GM23338 (cell line): ENCODE data around the gene UGT2A3. TPM values are rescaled to one million over a fixed set of nuclear protein-coding genes. Genes with fewer than 3 reads are reported as not detected.

Experiments used
- ATAC-seq: fragments of 200-7000 bp; cut with Tn5 transposase; 3 replicates; pipeline ENCODE4 v1.9.1; 2020
- DNase-seq: peaks from one replicate; pipeline ENCODE4 v3.0.0-alpha.2; 2015; ENCODE audit warnings: low spot score
- H2AFZ ChIP-seq: fragments of 200-600 bp; sonication (generic); 2 replicates; pipeline ENCODE4 v1.8.0; 2016; ENCODE audit warnings: antibody characterized with exemption, mild to moderate bottlenecking, moderate library complexity
- H3F3A ChIP-seq: fragments of 200-600 bp; sonication (generic); replicated peaks from 2 replicates; pipeline ENCODE4 v1.8.0; 2017; ENCODE audit warnings: antibody characterized with exemption, mixed run types, low read depth
- H3K27ac ChIP-seq: fragments of 200-600 bp; sonication (generic); 2 replicates; pipeline ENCODE4 v1.6.1; 2016; ENCODE audit warnings: low read depth
- H3K27me3 ChIP-seq: fragments of 200-600 bp; sonication (generic); 2 replicates; pipeline ENCODE4 v1.8.0; 2016; ENCODE audit warnings: mild to moderate bottlenecking, mixed run types, moderate library complexity; ENCODE audit not compliant: insufficient read depth
- H3K36me3 ChIP-seq: fragments of 200-600 bp; sonication (generic); 2 replicates; pipeline ENCODE4 v1.8.0; 2016; ENCODE audit warnings: mild to moderate bottlenecking; ENCODE audit not compliant: insufficient read depth
- H3K4me1 ChIP-seq: fragments of 200-600 bp; sonication (generic); 2 replicates; pipeline ENCODE4 v1.8.0; 2016; ENCODE audit warnings: mild to moderate bottlenecking, moderate library complexity; ENCODE audit not compliant: insufficient read depth
- H3K4me2 ChIP-seq: fragments of 200-600 bp; sonication (generic); 2 replicates; pipeline ENCODE4 v1.7.1; 2017; ENCODE audit warnings: mixed run types
- H3K4me3 ChIP-seq: fragments of 200-600 bp; sonication (generic); 2 replicates; pipeline ENCODE4 v1.6.1; 2016; ENCODE audit warnings: mixed run types
- H3K79me2 ChIP-seq: fragments of 200-600 bp; sonication (generic); replicated peaks from 2 replicates; pipeline ENCODE4 v1.8.0; 2017; ENCODE audit warnings: mild to moderate bottlenecking; ENCODE audit not compliant: insufficient read depth
- H3K9me2 ChIP-seq: fragments of 200-600 bp; sonication (generic); 2 replicates; pipeline ENCODE4 v1.8.0; 2017; ENCODE audit not compliant: insufficient read depth
- H4K20me1 ChIP-seq: fragments of 200-600 bp; sonication (generic); replicated peaks from 2 replicates; pipeline ENCODE4 v1.8.0; 2017; ENCODE audit warnings: mild to moderate bottlenecking; ENCODE audit not compliant: insufficient read depth
- H3K27ac Mint-ChIP-seq: 2 replicates; pipeline ENCODE4 v1.8.0; 2020; ENCODE audit warnings: inconsistent platforms, mild to moderate bottlenecking, moderate library complexity, mixed read lengths
- H3K27me3 Mint-ChIP-seq: 3 replicates; pipeline ENCODE4 v1.8.0; 2022; ENCODE audit warnings: low read depth, mild to moderate bottlenecking, moderate library complexity, mixed read lengths, inconsistent platforms; ENCODE audit not compliant: insufficient read depth, poor library complexity
- H3K36me3 Mint-ChIP-seq: 3 replicates; pipeline ENCODE4 v1.8.0; 2021; ENCODE audit warnings: low read depth, mild to moderate bottlenecking, inconsistent platforms, moderate library complexity, mixed read lengths
- H3K4me1 Mint-ChIP-seq: 3 replicates; pipeline ENCODE4 v1.8.0; 2020; ENCODE audit warnings: mild to moderate bottlenecking, inconsistent platforms, mixed read lengths
- H3K4me3 Mint-ChIP-seq: 3 replicates; pipeline ENCODE4 v1.8.0; 2021; ENCODE audit warnings: moderate library complexity, mild to moderate bottlenecking, inconsistent platforms, mixed read lengths
- H3K9me3 Mint-ChIP-seq: 3 replicates; pipeline ENCODE4 v1.8.0; 2020; ENCODE audit warnings: moderate library complexity, mild to moderate bottlenecking, inconsistent platforms, mixed read lengths
- CREB1 ChIP-seq: fragments of 250-450 bp; sonication (Bioruptor Pico); IDR thresholded peaks from 2 replicates; pipeline ENCODE4 v1.5.0; 2020; ENCODE audit warnings: low read depth, mild to moderate bottlenecking, moderate library complexity
- EZH2 ChIP-seq: fragments of 200-600 bp; sonication (generic); IDR thresholded peaks from one replicate; pipeline ENCODE4 v1.8.0; 2017; ENCODE audit warnings: antibody characterized with exemption, mild to moderate bottlenecking, low read depth; ENCODE audit not compliant: unreplicated experiment
- EZH2phosphoT487 ChIP-seq: fragments of 200-600 bp; sonication (generic); IDR thresholded peaks from one replicate; pipeline ENCODE4 v1.8.1; 2018; ENCODE audit warnings: antibody characterized with exemption; ENCODE audit not compliant: unreplicated experiment
- JUNB ChIP-seq: IDR thresholded peaks from one replicate; pipeline ENCODE4 v1.6.1; 2016; ENCODE audit warnings: antibody characterized with exemption; ENCODE audit not compliant: unreplicated experiment
- NANOG ChIP-seq: IDR thresholded peaks from 2 replicates; pipeline ENCODE4 v1.6.1; 2016; ENCODE audit warnings: antibody characterized with exemption, borderline replicate concordance
- POLR2AphosphoS5 ChIP-seq: IDR thresholded peaks from 2 replicates; pipeline ENCODE4 v1.6.1; 2016; ENCODE audit warnings: antibody characterized with exemption, low read depth
- STAT1 ChIP-seq: IDR thresholded peaks from one replicate; pipeline ENCODE4 v1.6.1; 2016; ENCODE audit warnings: antibody characterized with exemption; ENCODE audit not compliant: unreplicated experiment
- ZNF114 ChIP-seq: fragments of 250-450 bp; sonication (Bioruptor Pico); IDR thresholded peaks from 2 replicates; pipeline ENCODE4 v1.5.0; 2020; ENCODE audit warnings: mild to moderate bottlenecking, moderate library complexity
- ZNF331 ChIP-seq: fragments of 250-450 bp; sonication (Bioruptor Pico); IDR thresholded peaks from 2 replicates; pipeline ENCODE4 v1.5.0; 2020; ENCODE audit warnings: low read depth, mild to moderate bottlenecking, moderate library complexity
- polyA plus RNA-seq: library from polyadenylated mRNA; unstranded; fragments of >200 nt; fragmentation: Nextera tagmentation; extraction: Ambion mirVana; gene quantifications from 2 replicates; pipeline ENCODE4 v1.2.1, GENCODE V29; 2016
- total RNA-seq: library from RNA; depleted of rRNA; stranded (reverse); fragments of >200 nt; shearing (Covaris generic); gene quantifications from 2 replicates; pipeline ENCODE4 v1.2.3, GENCODE V29; 2014
- TF ChIP-seq, protein P1 (sequence below), 2 experiments: fragments of 200-600 bp in 1 of 2; sonication (generic) in 1 of 2; conservative IDR thresholded peaks; 2 replicates each; pipeline versions ENCODE4 v1.5.1 to v1.6.1; 2016 to 2017; ENCODE audit warnings: antibody characterized with exemption in 2 of 2, low read depth in 2 of 2, mild to moderate bottlenecking in 2 of 2, moderate library complexity in 1 of 2
- TF ChIP-seq, protein P2 (sequence below): IDR thresholded peaks from one replicate; pipeline ENCODE4 v1.6.1; 2018; ENCODE audit warnings: antibody characterized with exemption; ENCODE audit not compliant: unreplicated experiment
- TF ChIP-seq, protein P3 (sequence below): IDR thresholded peaks from 2 replicates; pipeline ENCODE4 v1.6.1; 2016; ENCODE audit warnings: antibody characterized with exemption
- TF ChIP-seq, protein P4 (sequence below): fragments of 250-450 bp; sonication (Bioruptor Pico); IDR thresholded peaks from 2 replicates; pipeline ENCODE4 v1.5.0; 2020; ENCODE audit warnings: mild to moderate bottlenecking, moderate library complexity

The UGT2A3 gene
- total and polyA plus RNA-seq, 2 experiments from 2014 or later = not detected

DNA sequence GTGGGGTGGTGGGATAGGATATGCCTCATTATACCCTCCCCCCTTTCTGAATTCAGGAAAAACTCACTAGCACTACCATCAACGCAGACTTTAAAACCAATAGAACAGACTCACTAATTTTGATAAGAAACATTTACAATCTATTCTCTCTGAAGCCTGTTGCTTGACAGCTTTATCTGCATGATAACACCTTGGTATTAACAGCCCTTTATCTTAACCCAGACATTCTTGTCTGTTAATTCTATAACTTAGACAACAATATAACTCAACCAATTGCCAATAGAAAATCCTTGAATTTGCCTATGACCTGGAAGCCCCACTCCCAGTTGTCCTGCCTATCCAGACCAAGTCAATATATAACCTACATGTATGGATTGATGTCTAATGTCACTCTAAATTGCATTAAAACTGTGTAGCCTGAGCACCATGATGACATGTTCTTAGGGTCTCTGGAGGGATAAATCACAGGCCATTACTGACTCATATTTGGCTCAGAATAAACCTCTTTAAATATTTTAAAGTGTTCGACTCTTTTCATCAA, 1.5 kb upstream of the UGT2A3 start:
- Histone ChIP-seq H2AFZ (no peak overlapping the region), H3K79me2 (no peaks in the 10 kb centered on the region), H3F3A (no peaks in the 10 kb centered on the region), H3K27me3 (no peaks in the 10 kb centered on the region), H4K20me1 (no peaks in the 10 kb centered on the region), H3K4me1 (no peaks in the 10 kb centered on the region), H3K36me3 (no peaks in the 10 kb centered on the region; the same call in 1 of the 2 replicates), H3K4me2 (no peak overlapping the region), H3K27ac (no peak overlapping the region), H3K4me3 (no peak overlapping the region), H3K9me2 (no peaks in the 10 kb centered on the region)
- H3K27me3 Mint-ChIP-seq = no peaks in the 10 kb centered on the region
- peaks cover 8% of the 10 kb centered on the region for H3K4me1 Mint-ChIP-seq
- H3K27ac Mint-ChIP-seq = 0 out of 2 replicates have a peak overlapping the region, but pooled peaks have one; percentile 28
- TF ChIP-seq, protein P1, sequence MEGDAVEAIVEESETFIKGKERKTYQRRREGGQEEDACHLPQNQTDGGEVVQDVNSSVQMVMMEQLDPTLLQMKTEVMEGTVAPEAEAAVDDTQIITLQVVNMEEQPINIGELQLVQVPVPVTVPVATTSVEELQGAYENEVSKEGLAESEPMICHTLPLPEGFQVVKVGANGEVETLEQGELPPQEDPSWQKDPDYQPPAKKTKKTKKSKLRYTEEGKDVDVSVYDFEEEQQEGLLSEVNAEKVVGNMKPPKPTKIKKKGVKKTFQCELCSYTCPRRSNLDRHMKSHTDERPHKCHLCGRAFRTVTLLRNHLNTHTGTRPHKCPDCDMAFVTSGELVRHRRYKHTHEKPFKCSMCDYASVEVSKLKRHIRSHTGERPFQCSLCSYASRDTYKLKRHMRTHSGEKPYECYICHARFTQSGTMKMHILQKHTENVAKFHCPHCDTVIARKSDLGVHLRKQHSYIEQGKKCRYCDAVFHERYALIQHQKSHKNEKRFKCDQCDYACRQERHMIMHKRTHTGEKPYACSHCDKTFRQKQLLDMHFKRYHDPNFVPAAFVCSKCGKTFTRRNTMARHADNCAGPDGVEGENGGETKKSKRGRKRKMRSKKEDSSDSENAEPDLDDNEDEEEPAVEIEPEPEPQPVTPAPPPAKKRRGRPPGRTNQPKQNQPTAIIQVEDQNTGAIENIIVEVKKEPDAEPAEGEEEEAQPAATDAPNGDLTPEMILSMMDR (conservative IDR thresholded peaks at IDR 0.05; ENCODE audit: low read depth in 2 of 2) = no peak
- TF ChIP-seq, protein P2, sequence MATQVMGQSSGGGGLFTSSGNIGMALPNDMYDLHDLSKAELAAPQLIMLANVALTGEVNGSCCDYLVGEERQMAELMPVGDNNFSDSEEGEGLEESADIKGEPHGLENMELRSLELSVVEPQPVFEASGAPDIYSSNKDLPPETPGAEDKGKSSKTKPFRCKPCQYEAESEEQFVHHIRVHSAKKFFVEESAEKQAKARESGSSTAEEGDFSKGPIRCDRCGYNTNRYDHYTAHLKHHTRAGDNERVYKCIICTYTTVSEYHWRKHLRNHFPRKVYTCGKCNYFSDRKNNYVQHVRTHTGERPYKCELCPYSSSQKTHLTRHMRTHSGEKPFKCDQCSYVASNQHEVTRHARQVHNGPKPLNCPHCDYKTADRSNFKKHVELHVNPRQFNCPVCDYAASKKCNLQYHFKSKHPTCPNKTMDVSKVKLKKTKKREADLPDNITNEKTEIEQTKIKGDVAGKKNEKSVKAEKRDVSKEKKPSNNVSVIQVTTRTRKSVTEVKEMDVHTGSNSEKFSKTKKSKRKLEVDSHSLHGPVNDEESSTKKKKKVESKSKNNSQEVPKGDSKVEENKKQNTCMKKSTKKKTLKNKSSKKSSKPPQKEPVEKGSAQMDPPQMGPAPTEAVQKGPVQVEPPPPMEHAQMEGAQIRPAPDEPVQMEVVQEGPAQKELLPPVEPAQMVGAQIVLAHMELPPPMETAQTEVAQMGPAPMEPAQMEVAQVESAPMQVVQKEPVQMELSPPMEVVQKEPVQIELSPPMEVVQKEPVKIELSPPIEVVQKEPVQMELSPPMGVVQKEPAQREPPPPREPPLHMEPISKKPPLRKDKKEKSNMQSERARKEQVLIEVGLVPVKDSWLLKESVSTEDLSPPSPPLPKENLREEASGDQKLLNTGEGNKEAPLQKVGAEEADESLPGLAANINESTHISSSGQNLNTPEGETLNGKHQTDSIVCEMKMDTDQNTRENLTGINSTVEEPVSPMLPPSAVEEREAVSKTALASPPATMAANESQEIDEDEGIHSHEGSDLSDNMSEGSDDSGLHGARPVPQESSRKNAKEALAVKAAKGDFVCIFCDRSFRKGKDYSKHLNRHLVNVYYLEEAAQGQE = no peak
- TF ChIP-seq CREB1 (CRISPR knock-in tag) (no peak), ZNF114 (no peak), STAT1 (no peak), POLR2AphosphoS5 (no peak), EZH2phosphoT487 (no peak), NANOG (no peak), JUNB (no peak), ZNF331 (no peak), EZH2 (no peak)
- TF ChIP-seq, protein P3, sequence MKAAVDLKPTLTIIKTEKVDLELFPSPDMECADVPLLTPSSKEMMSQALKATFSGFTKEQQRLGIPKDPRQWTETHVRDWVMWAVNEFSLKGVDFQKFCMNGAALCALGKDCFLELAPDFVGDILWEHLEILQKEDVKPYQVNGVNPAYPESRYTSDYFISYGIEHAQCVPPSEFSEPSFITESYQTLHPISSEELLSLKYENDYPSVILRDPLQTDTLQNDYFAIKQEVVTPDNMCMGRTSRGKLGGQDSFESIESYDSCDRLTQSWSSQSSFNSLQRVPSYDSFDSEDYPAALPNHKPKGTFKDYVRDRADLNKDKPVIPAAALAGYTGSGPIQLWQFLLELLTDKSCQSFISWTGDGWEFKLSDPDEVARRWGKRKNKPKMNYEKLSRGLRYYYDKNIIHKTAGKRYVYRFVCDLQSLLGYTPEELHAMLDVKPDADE = no peak
- TF ChIP-seq, protein P4, sequence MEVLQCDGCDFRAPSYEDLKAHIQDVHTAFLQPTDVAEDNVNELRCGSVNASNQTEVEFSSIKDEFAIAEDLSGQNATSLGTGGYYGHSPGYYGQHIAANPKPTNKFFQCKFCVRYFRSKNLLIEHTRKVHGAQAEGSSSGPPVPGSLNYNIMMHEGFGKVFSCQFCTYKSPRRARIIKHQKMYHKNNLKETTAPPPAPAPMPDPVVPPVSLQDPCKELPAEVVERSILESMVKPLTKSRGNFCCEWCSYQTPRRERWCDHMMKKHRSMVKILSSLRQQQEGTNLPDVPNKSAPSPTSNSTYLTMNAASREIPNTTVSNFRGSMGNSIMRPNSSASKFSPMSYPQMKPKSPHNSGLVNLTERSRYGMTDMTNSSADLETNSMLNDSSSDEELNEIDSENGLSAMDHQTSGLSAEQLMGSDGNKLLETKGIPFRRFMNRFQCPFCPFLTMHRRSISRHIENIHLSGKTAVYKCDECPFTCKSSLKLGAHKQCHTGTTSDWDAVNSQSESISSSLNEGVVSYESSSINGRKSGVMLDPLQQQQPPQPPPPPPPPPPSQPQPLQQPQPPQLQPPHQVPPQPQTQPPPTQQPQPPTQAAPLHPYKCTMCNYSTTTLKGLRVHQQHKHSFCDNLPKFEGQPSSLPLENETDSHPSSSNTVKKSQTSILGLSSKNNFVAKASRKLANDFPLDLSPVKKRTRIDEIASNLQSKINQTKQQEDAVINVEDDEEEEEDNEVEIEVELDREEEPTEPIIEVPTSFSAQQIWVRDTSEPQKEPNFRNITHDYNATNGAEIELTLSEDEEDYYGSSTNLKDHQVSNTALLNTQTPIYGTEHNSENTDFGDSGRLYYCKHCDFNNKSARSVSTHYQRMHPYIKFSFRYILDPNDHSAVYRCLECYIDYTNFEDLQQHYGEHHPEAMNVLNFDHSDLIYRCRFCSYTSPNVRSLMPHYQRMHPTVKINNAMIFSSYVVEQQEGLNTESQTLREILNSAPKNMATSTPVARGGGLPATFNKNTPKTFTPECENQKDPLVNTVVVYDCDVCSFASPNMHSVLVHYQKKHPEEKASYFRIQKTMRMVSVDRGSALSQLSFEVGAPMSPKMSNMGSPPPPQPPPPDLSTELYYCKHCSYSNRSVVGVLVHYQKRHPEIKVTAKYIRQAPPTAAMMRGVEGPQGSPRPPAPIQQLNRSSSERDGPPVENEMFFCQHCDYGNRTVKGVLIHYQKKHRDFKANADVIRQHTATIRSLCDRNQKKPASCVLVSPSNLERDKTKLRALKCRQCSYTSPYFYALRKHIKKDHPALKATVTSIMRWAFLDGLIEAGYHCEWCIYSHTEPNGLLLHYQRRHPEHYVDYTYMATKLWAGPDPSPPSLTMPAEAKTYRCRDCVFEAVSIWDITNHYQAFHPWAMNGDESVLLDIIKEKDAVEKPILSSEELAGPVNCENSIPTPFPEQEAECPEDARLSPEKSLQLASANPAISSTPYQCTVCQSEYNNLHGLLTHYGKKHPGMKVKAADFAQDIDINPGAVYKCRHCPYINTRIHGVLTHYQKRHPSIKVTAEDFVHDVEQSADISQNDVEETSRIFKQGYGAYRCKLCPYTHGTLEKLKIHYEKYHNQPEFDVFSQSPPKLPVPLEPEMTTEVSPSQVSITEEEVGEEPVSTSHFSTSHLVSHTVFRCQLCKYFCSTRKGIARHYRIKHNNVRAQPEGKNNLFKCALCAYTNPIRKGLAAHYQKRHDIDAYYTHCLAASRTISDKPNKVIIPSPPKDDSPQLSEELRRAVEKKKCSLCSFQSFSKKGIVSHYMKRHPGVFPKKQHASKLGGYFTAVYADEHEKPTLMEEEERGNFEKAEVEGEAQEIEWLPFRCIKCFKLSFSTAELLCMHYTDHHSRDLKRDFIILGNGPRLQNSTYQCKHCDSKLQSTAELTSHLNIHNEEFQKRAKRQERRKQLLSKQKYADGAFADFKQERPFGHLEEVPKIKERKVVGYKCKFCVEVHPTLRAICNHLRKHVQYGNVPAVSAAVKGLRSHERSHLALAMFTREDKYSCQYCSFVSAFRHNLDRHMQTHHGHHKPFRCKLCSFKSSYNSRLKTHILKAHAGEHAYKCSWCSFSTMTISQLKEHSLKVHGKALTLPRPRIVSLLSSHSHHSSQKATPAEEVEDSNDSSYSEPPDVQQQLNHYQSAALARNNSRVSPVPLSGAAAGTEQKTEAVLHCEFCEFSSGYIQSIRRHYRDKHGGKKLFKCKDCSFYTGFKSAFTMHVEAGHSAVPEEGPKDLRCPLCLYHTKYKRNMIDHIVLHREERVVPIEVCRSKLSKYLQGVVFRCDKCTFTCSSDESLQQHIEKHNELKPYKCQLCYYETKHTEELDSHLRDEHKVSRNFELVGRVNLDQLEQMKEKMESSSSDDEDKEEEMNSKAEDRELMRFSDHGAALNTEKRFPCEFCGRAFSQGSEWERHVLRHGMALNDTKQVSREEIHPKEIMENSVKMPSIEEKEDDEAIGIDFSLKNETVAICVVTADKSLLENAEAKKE = no peak
- ATAC-seq (no peak), DNase-seq (no peak)
- H3K36me3 Mint-ChIP-seq = no peaks in the 10 kb centered on the region
- peaks cover 3% of the 10 kb centered on the region; the same call in 1 of the 3 replicates for H3K9me3 Mint-ChIP-seq
- no peak overlapping the region for H3K4me3 Mint-ChIP-seq
